Measurements from ENCODE around the gene HIC1. TPM values are rescaled to one million over a fixed set of nuclear protein-coding genes. Genes with fewer than 3 reads are reported as not detected.

HIC1 gene
- total RNA-seq, 1 experiment from 2014 or later = 1.4 TPM

- CTCF ChIA-PET = no interaction called here
- BruUV-seq (replicated peaks) = no TSS peak
- DNase-seq (ENCODE audit: low read depth, low spot score) = no peak
Measured at GRCh38 chr17:2035541-2036488, 19.1 kb upstream of the HIC1 start.

GRCh38 chr17:2037155-2037554 is 17.7 kb upstream of the HIC1 start:
- Histone ChIP-seq H3K36me3 (ENCODE audit: control insufficient read depth, insufficient read depth, low read length) (no peaks in the 10 kb centered on the region), H3K4me1 (ENCODE audit: control insufficient read depth, insufficient read depth, low read length) (no peaks in the 10 kb centered on the region), H3K27me3 (ENCODE audit: control insufficient read depth, insufficient read depth, low read length) (no peaks in the 10 kb centered on the region), H3K9me3 (ENCODE audit: control insufficient read depth, insufficient read depth, low read depth, low read length) (no peaks in the 10 kb centered on the region), H3K27ac (ENCODE audit: low read length) (no peak overlapping the region), H3K4me3 (ENCODE audit: low read depth in 2 of 2, low read length in 2 of 2) (no peak overlapping the region)
- in situ Hi-C loops (cut with HindIII; ENCODE audit: low pct_unique_long_range_greater_than_20kb, low sequenced_read_pairs) (no loop called here), intact Hi-C loops (cut with micrococcal nuclease; ENCODE audit: unreplicated experiment) (no loop called here)
- DNase-seq (ENCODE audit: low read depth, low spot score) (no peak), ATAC-seq (no peak)
- no TSS peak for BruUV-seq (replicated peaks)
- POLR2A ChIA-PET = no interaction called here
- CTCF ChIA-PET = no interaction called here
- TF ChIP-seq CTCF (IDR thresholded peaks at IDR 0.05) (no peak), TCF7L2 (IDR thresholded peaks at IDR 0.05; ENCODE audit: low read depth, low read length) (no peak), SIN3A (IDR thresholded peaks at IDR 0.05; ENCODE audit: borderline replicate concordance, insufficient read depth, low read depth, low read length) (no peak), POLR2AphosphoS5 (IDR thresholded peaks at IDR 0.05; ENCODE audit: low read depth, low read length) (no peak)

More at GRCh38 chr17:2035541-2036488, 19.1 kb upstream of the HIC1 start:
- TF ChIP-seq REST (IDR thresholded peaks at IDR 0.05; ENCODE audit: insufficient read depth in 1 of 2, low read depth in 2 of 2, low read length in 1 of 2) (no peak), TCF7L2 (IDR thresholded peaks at IDR 0.05; ENCODE audit: low read depth, low read length) (no peak), SIN3A (IDR thresholded peaks at IDR 0.05; ENCODE audit: borderline replicate concordance, insufficient read depth, low read depth, low read length) (no peak), CTCF (IDR thresholded peaks at IDR 0.05) (no peak), POLR2AphosphoS5 (IDR thresholded peaks at IDR 0.05; ENCODE audit: low read depth, low read length) (no peak)
- H3K9me3 ChIP-seq (ENCODE audit: control insufficient read depth, insufficient read depth, low read depth, low read length) = no peaks in the 10 kb centered on the region
- POLR2A ChIA-PET = interaction anchor here (0.6 kb wide), 1 partner anchor 149 kb away, joined by 3 read pairs; no protein-coding TSS in a partner anchor
- no peak overlapping the region for H3K4me3 ChIP-seq (ENCODE audit: low read depth in 2 of 2, low read length in 2 of 2)
- no peaks in the 10 kb centered on the region for H3K36me3 ChIP-seq (ENCODE audit: control insufficient read depth, insufficient read depth, low read length)
- in situ Hi-C loops (cut with HindIII; ENCODE audit: low pct_unique_long_range_greater_than_20kb, low sequenced_read_pairs) (no loop called here), intact Hi-C loops (cut with micrococcal nuclease; ENCODE audit: unreplicated experiment) (no loop called here)
- H3K4me1 ChIP-seq (ENCODE audit: control insufficient read depth, insufficient read depth, low read length) = peaks cover 1% of the 10 kb centered on the region; the same call in 1 of the 2 replicates
- no peak for ATAC-seq
- no peak overlapping the region for H3K27ac ChIP-seq (ENCODE audit: low read length)
- H3K27me3 ChIP-seq (ENCODE audit: control insufficient read depth, insufficient read depth, low read length) = no peaks in the 10 kb centered on the region
